BLaER1 treated with 17β-estradiol and CSF1 and Interleukin-3, amounts not matched to agents 10 nM and 100 nM (cell line): ENCODE measurements around the gene FAM124A.

Experiments used
- H3K27ac ChIP-seq, 11 experiments: shearing (Covaris generic); formaldehyde crosslinking; 2 replicates each; pipeline ENCODE4 v1.8.1; 2022
- H3K27me3 ChIP-seq, 11 experiments: shearing (Covaris generic); formaldehyde crosslinking; 2 replicates each; pipeline ENCODE4 v1.8.1; 2022
- H3K36me3 ChIP-seq, 11 experiments: shearing (Covaris generic); formaldehyde crosslinking; 2 replicates each; pipeline ENCODE4 v1.8.1; 2022
- H3K4me1 ChIP-seq, 10 experiments: shearing (Covaris generic); formaldehyde crosslinking; 2 replicates each; pipeline ENCODE4 v1.8.1; 2022
- H3K4me2 ChIP-seq, 11 experiments: shearing (Covaris generic); formaldehyde crosslinking; 2 replicates each; pipeline ENCODE4 v1.8.1; 2022
- H3K4me3 ChIP-seq, 10 experiments: shearing (Covaris generic); formaldehyde crosslinking; 2 replicates each; pipeline ENCODE4 v1.8.1; 2022
- H3K9ac ChIP-seq, 11 experiments: shearing (Covaris generic); formaldehyde crosslinking; 2 replicates each; pipeline ENCODE4 v1.8.1; 2022
- H3K9me3 ChIP-seq, 11 experiments: shearing (Covaris generic); formaldehyde crosslinking; replicated peaks in 1 of 11; 2 replicates each; pipeline ENCODE4 v1.8.1; 2022
- H4K20me1 ChIP-seq, 11 experiments: shearing (Covaris generic); formaldehyde crosslinking; 2 replicates each; pipeline ENCODE4 v1.8.1; 2022
- Cebpa-rat ChIP-seq, 11 experiments: shearing (Covaris generic); IDR thresholded peaks; 2 replicates each; pipeline ENCODE4 v1.8.1; 2022

FAM124A gene

DNA sequence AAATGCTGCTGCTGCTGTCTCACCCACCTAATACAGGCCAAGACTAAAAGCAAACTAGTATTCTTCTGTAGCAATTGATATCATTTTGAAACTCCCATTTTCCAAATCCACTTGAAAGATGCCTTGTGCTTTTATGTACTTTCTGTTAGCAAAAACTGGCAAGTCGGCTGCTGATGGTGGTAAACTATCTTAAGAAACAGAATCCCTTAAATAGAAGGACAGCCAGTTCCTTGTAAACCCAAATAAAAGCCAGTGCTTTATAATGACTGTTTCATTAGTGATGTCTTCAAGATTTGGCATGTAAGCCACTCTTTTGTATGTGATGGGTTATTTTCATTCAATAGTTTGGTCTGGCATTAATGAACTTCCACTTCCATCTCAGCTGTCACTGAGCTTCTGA, 5.2 kb downstream of the FAM124A start:
- H3K4me1 ChIP-seq: peaks cover 7 to 17% (median 10%) of the 10 kb centered on the region in 10 experiments; a peak in 13 of 20 replicates
- H3K4me3 ChIP-seq: no peak overlapping the region

DNA sequence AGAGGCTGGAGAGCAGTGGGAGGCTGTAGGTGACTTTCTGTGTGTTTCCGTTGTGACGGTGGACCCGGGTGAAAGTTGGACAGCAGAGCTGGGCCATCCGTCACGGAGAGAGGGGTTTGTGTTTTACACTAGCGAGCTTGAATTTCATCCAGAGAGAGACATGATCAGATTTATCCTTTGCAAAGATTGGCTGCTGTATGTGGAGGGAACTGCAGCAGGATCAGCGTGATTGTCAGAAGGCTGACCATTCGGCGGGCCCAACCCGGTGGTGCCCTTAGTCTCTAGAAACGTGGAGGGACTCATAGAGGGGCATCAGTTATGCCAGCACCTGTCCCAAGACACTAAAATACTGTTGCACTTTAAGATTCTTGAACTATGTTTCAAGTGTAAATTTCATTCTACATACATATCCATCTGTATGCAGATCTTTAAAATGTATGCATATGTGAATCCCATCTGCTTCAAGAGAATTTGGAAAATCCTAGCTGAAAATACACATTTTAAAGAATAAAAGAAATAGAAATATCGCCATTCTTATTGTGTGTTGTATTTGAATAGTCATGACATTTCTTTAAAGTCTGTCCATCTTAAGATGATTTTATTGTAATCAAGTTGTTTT, 7.0 kb downstream of the FAM124A start:
- H3K27ac ChIP-seq: no peak overlapping the region
- peaks cover 3 to 15% (median 10%) of the 10 kb centered on the region in 11 experiments; a peak in 15 of 22 replicates for H3K27me3 ChIP-seq
- H3K9me3 ChIP-seq: peaks cover 0 to 7% (median 4%) of the 10 kb centered on the region in 11 experiments; a peak in 8 of 22 replicates
- no peak for TF ChIP-seq Cebpa-rat (IDR thresholded peaks at IDR 0.05)
- H3K36me3 ChIP-seq: no peaks in the 10 kb centered on the region
- H3K4me2 ChIP-seq: no peak overlapping the region
- no peak overlapping the region for H3K4me3 ChIP-seq
- H4K20me1 ChIP-seq: no peaks in the 10 kb centered on the region
- no peak overlapping the region for H3K9ac ChIP-seq
- peaks cover 5 to 9% (median 5%) of the 10 kb centered on the region in 10 experiments; a peak in 14 of 20 replicates for H3K4me1 ChIP-seq

More for the DNA sequence above, 5.2 kb downstream of the FAM124A start:
- Histone ChIP-seq H3K9ac (no peak overlapping the region), H3K27me3 (peaks cover 21 to 33% (median 28%) of the 10 kb centered on the region in 11 experiments), H3K27ac (no peak overlapping the region), H4K20me1 (no peaks in the 10 kb centered on the region), H3K36me3 (no peaks in the 10 kb centered on the region), H3K9me3 (no peaks in the 10 kb centered on the region), H3K4me2 (no peak overlapping the region)
- TF ChIP-seq Cebpa-rat (IDR thresholded peaks at IDR 0.05): no peak

DNA sequence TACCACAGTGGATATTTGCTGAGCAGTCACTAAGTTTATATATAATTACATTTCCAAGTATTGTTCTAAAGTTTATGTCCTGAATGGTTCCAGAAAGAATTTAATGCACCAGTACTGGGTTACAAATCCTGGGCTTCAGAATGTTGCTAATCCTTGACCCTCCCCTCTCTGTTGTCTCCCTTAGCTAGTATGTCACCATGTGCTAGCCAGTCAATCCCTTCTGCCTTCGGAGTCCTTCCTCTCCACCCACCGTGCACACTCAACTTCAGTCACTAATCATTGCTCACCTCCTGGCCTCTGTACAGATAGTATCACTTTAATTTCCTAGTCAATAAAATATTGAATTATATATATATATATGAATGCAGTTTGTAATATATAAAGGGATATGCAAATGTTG, 7.5 kb downstream of the FAM124A start:
- Histone ChIP-seq H3K4me3 (no peak overlapping the region), H3K27me3 (peaks cover 0 to 9% (median 5%) of the 10 kb centered on the region in 11 experiments; a peak in 13 of 22 replicates), H3K4me2 (no peak overlapping the region), H3K27ac (no peak overlapping the region), H3K4me1 (peaks cover 2 to 12% (median 10%) of the 10 kb centered on the region in 10 experiments; a peak in 16 of 20 replicates), H3K9ac (no peak overlapping the region), H4K20me1 (no peaks in the 10 kb centered on the region), H3K9me3 (peaks cover 0 to 7% (median 4%) of the 10 kb centered on the region in 11 experiments; a peak in 8 of 22 replicates), H3K36me3 (no peaks in the 10 kb centered on the region)
- no peak for TF ChIP-seq Cebpa-rat (IDR thresholded peaks at IDR 0.05)

DNA sequence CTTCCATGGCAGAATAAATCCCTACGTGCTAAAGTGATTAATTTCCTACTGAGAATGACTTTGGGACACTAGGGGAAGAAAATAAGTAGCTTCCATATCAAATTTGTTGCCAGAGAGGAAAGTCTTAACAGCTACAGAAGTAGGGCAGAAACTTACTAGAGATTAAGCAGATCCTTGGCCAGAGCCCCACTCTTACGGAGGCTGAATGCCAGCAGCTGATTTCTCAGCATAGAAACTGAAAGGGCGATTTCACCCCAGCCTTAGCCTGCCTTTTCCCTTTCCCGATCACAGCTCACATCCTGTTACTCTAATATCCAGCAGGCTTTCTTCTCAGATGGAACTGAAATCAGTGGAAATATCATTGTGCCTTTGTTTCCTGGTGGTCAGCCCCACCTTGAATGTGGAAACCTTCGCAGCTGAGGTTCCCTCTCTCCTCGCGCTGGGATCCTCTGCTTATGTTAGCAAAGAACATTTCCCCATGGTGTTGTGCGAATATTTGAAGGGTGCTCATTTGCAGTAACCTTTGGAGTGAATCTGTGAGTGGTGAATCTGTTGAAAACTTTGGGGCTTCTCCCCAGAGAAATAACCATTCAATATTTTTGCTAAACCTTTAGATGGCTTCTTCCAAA, 8.4 kb downstream of the FAM124A start:
- H3K4me1 ChIP-seq: peaks cover 2 to 20% (median 18%) of the 10 kb centered on the region in 10 experiments
- H3K4me3 ChIP-seq: no peak overlapping the region
- no peak overlapping the region for H3K9ac ChIP-seq
- H3K27ac ChIP-seq: no peak overlapping the region
- H3K9me3 ChIP-seq: peaks cover 0 to 7% (median 4%) of the 10 kb centered on the region in 11 experiments; a peak in 8 of 22 replicates
- peaks cover 0 to under 1% (median 0%) of the 10 kb centered on the region in 11 experiments; a peak in 1 of 22 replicates for H3K27me3 ChIP-seq
- H3K36me3 ChIP-seq: no peaks in the 10 kb centered on the region
- no peaks in the 10 kb centered on the region for H4K20me1 ChIP-seq
- no peak for TF ChIP-seq Cebpa-rat (IDR thresholded peaks at IDR 0.05)
- H3K4me2 ChIP-seq: no peak overlapping the region

DNA sequence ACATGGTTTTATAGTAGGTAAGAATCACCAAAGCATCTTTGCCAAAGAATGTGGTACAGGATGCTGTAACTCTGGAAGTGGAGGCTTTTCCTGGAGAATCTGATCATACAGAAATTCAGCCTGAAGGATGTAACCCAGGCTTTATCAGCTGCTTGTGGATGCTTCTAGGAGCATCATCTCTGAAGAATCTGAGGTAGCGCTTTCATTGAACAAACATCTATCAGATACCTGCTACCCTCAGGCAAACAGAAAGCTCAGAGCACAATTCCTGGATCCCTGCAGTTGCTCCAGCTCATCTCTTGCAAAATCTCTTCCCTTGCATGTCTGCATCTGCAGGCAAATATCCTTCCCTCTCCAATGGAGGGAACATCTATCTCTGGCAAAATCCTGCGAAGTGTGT, 9.3 kb downstream of the FAM124A start:
- no peaks in the 10 kb centered on the region for H4K20me1 ChIP-seq
- H3K27me3 ChIP-seq: no peaks in the 10 kb centered on the region
- peaks cover 9 to 28% (median 27%) of the 10 kb centered on the region in 10 experiments for H3K4me1 ChIP-seq
- H3K4me3 ChIP-seq: no peak overlapping the region
- no peak for TF ChIP-seq Cebpa-rat (IDR thresholded peaks at IDR 0.05)
- H3K9ac ChIP-seq: no peak overlapping the region
- peaks cover 0 to 7% (median 4%) of the 10 kb centered on the region in 11 experiments; a peak in 8 of 22 replicates for H3K9me3 ChIP-seq
- H3K27ac ChIP-seq: no peak overlapping the region
- H3K36me3 ChIP-seq: no peaks in the 10 kb centered on the region
- H3K4me2 ChIP-seq: no peak overlapping the region

DNA sequence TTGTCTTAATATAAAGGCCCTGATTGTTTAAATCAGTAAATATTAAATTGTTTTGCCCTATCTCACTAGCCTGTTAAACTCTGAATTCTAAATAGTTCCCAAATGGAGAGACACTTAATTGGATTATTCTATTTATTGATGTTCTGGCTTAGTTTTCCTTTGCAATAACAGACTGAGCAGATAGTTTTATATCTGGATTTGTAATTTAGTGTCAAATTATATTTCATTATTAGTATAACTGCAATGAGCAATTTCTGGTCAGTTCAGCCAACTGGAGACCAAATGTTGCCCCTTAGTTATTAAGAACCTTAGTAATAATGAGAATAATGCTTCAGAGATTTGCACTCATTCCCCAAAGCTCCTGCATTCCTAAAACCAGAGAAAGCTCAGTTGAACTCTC, 10.1 kb downstream of the FAM124A start:
- H3K27me3 ChIP-seq: no peaks in the 10 kb centered on the region
- H3K4me1 ChIP-seq: peaks cover 9 to 37% (median 32%) of the 10 kb centered on the region in 10 experiments
- H3K4me3 ChIP-seq: no peak overlapping the region
- no peaks in the 10 kb centered on the region for H3K36me3 ChIP-seq
- no peak overlapping the region for H3K9ac ChIP-seq
- H3K4me2 ChIP-seq: no peak overlapping the region
- H3K9me3 ChIP-seq: peaks cover 0 to 7% (median 4%) of the 10 kb centered on the region in 11 experiments; a peak in 8 of 22 replicates
- H3K27ac ChIP-seq: no peak overlapping the region
- TF ChIP-seq Cebpa-rat (IDR thresholded peaks at IDR 0.05): no peak
- no peaks in the 10 kb centered on the region for H4K20me1 ChIP-seq

DNA sequence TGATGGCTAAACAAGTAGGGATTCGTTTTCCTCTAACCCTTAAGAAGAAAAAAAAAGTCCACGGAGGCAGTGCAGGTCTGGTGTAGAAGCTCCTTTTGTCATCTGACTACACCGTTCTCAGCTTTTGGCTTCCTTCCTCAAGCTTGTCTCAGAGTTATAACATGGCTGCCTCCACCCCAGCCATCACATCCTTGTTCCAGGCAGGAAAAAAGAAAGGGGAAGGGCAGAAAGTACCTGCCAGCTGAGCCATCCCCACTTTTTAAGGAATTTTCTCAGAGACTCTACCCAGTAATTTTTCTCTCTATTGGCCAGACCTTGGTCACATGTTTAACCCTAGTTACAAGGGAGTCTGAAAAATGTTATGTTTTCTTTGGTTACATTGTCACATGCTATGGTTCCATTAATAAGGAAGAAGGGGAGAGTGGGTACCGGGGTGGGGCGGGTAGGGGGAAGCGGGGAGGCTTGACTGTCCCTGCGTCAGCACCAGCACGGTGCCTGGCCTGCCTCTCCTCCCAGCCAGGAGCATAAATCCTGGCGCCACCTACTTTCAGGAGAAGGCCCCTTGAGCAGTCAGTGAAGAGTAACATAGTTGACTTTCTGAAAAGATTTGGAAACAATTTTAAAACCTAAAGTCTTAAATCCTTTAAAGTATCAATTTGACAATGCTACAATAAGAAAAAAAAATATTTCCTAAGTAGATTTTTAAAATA, 11.1 kb downstream of the FAM124A start:
- H3K4me2 ChIP-seq: no peak overlapping the region; a peak in 1 of 22 replicates
- H3K36me3 ChIP-seq: no peaks in the 10 kb centered on the region
- no peak overlapping the region for H3K9ac ChIP-seq
- H3K4me3 ChIP-seq: no peak overlapping the region
- no peak for TF ChIP-seq Cebpa-rat (IDR thresholded peaks at IDR 0.05)
- no peaks in the 10 kb centered on the region for H4K20me1 ChIP-seq
- peaks cover 9 to 47% (median 41%) of the 10 kb centered on the region in 10 experiments for H3K4me1 ChIP-seq
- no peaks in the 10 kb centered on the region for H3K27me3 ChIP-seq
- peaks cover 0 to 7% (median 4%) of the 10 kb centered on the region in 11 experiments; a peak in 8 of 22 replicates for H3K9me3 ChIP-seq
- no peak overlapping the region for H3K27ac ChIP-seq

DNA sequence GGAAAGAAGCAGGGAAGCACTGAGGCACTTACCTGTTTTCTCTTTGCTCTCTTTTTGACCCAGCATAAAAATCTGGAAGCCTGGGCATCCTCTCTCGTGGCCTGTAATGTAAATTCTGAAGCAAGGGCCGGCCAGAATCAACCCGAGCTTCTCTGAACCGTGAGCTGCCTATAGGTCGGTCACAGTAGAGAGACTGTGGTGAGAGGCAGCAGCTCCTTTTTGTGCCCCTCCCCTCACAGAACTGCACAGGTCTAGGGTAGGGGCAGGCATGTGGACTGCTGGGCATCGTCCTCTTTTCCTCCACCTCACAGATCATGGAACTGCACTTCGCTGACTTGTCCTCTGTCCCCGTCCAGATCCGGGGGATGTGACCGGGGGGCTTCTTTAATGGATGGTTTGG, 12.5 kb downstream of the FAM124A start:
- H3K4me2 ChIP-seq: peak overlapping the region in 9 of 11 experiments; percentile 19 to 83 (median 77); a peak in 16 of 22 replicates
- TF ChIP-seq Cebpa-rat (IDR thresholded peaks at IDR 0.05): no peak
- H3K27me3 ChIP-seq: no peaks in the 10 kb centered on the region
- H3K4me3 ChIP-seq: no peak overlapping the region
- H3K27ac ChIP-seq: peak overlapping the region in 3 of 11 experiments; percentile 38 to 83 (median 68); a peak in 6 of 22 replicates
- peak overlapping the region in 1 of 11 experiments; percentile 68; a peak in 2 of 22 replicates for H3K9ac ChIP-seq
- no peaks in the 10 kb centered on the region for H4K20me1 ChIP-seq
- H3K9me3 ChIP-seq: peaks cover 0 to 8% (median 4%) of the 10 kb centered on the region in 11 experiments; a peak in 9 of 22 replicates
- H3K36me3 ChIP-seq: no peaks in the 10 kb centered on the region
- peaks cover 9 to 53% (median 41%) of the 10 kb centered on the region in 10 experiments for H3K4me1 ChIP-seq

DNA sequence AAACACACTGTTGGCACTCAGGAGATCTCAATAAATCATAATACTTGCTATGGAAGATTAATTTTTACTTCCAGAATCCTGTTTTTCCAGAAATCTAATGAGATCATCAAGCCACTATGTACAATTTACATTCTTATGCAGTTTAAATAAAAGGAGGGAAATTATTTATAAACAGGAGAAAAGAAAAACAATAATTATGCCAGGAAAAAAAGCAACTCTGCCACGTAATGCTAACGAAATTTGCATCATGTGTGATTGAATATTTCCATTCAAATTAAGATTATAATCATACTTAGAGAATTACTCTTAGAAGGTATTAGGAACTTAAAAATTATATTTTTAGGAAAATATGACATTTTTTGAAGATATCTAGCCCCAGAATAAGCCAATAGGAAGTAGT, 13.0 kb downstream of the FAM124A start:
- H3K9me3 ChIP-seq: peaks cover 0 to 8% (median 4%) of the 10 kb centered on the region in 11 experiments; a peak in 9 of 22 replicates
- no peaks in the 10 kb centered on the region for H3K36me3 ChIP-seq
- no peaks in the 10 kb centered on the region for H4K20me1 ChIP-seq
- peak overlapping the region in 1 of 11 experiments; percentile 68; a peak in 2 of 22 replicates for H3K9ac ChIP-seq
- H3K4me1 ChIP-seq: peaks cover 12 to 53% (median 41%) of the 10 kb centered on the region in 10 experiments
- H3K27me3 ChIP-seq: no peaks in the 10 kb centered on the region
- H3K27ac ChIP-seq: peak overlapping the region in 4 of 11 experiments; percentile 55 to 83 (median 70); a peak in 8 of 22 replicates
- H3K4me3 ChIP-seq: no peak overlapping the region
- peak overlapping the region in 8 of 11 experiments; percentile 35 to 83 (median 78); a peak in 15 of 22 replicates for H3K4me2 ChIP-seq
- TF ChIP-seq Cebpa-rat (IDR thresholded peaks at IDR 0.05): no peak
